Uterus (tissue), 2 donors: Measurements from ENCODE around the gene RGS6.

Source experiments
- POLR2A ChIP-seq, 2 donors: fragments of 450-650 bp; IDR thresholded peaks; one replicate each; pipeline ENCODE4 v1.6.1; 2016; ENCODE audit warnings: antibody characterized with exemption in 2 of 2, mild to moderate bottlenecking in 1 of 2, moderate library complexity in 1 of 2
- TF ChIP-seq, protein P1 (sequence below), 4 experiments: fragments of 200-600 bp in 2 of 4; fragments of 450-650 bp in 2 of 4; sonication (generic) in 2 of 4; IDR thresholded peaks; one replicate each; pipeline ENCODE4 v1.5.1; 2016 to 2019; ENCODE audit warnings: antibody characterized with exemption in 4 of 4, mild to moderate bottlenecking in 2 of 4, moderate library complexity in 1 of 4

DNA sequence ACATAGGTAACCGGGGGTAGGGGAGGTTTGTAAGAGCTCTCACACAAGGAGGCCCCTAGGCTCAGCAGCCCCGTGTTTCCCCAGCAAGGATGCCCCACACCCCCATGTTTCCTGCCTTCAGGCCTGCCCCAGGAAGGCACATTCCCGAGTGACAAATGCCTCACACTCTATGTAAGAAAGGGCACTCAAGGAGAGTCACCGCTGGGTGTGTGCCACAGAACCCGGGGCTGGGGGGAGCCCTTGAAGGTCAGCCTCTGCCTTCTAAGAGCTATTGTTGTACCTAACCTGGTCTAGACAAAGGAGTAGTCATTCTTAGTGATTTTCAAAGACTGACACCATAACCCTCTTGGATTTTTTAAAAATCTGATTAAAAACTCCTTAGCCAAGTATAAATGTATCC is 628.1 kb downstream of the RGS6 start:
- TF ChIP-seq, protein P1, sequence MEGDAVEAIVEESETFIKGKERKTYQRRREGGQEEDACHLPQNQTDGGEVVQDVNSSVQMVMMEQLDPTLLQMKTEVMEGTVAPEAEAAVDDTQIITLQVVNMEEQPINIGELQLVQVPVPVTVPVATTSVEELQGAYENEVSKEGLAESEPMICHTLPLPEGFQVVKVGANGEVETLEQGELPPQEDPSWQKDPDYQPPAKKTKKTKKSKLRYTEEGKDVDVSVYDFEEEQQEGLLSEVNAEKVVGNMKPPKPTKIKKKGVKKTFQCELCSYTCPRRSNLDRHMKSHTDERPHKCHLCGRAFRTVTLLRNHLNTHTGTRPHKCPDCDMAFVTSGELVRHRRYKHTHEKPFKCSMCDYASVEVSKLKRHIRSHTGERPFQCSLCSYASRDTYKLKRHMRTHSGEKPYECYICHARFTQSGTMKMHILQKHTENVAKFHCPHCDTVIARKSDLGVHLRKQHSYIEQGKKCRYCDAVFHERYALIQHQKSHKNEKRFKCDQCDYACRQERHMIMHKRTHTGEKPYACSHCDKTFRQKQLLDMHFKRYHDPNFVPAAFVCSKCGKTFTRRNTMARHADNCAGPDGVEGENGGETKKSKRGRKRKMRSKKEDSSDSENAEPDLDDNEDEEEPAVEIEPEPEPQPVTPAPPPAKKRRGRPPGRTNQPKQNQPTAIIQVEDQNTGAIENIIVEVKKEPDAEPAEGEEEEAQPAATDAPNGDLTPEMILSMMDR (IDR thresholded peaks at IDR 0.05): no peak
- TF ChIP-seq POLR2A (IDR thresholded peaks at IDR 0.05): no peak
